ENCODE results near the gene SYTL1. TPM values are rescaled to one million over a fixed set of nuclear protein-coding genes. Genes with fewer than 3 reads are reported as not detected.

The SYTL1 gene
- total and polyA plus RNA-seq, 9 of the 15 experiments (the other 6 are each of a cell fraction or from before 2014, with no cell fraction given) = 0.04 to 9.3 (median 1.7) TPM

- TF ChIP-seq, protein P1, sequence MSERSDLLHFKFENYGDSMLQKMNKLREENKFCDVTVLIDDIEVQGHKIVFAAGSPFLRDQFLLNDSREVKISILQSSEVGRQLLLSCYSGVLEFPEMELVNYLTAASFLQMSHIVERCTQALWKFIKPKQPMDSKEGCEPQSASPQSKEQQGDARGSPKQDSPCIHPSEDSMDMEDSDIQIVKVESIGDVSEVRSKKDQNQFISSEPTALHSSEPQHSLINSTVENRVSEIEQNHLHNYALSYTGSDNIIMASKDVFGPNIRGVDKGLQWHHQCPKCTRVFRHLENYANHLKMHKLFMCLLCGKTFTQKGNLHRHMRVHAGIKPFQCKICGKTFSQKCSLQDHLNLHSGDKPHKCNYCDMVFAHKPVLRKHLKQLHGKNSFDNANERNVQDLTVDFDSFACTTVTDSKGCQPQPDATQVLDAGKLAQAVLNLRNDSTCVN (CRISPR knock-in tag; IDR thresholded peaks at IDR 0.05) = no peak
- TF ChIP-seq BRF2 (IDR thresholded peaks at IDR 0.05; ENCODE audit: borderline replicate concordance, insufficient read depth, insufficient read length) (no peak), ARNT (IDR thresholded peaks at IDR 0.05) (no peak), HIVEP1 (CRISPR knock-in tag; IDR thresholded peaks at IDR 0.05) (no peak), SMAD3 (CRISPR knock-in tag; conservative IDR thresholded peaks at IDR 0.05) (no peak), NR2C1 (IDR thresholded peaks at IDR 0.05) (no peak), NR2C1 (tag; IDR thresholded peaks at IDR 0.05) (no peak), FOSL1 (tag; conservative IDR thresholded peaks at IDR 0.05) (no peak), RCOR1 (IDR thresholded peaks at IDR 0.05; ENCODE audit: borderline replicate concordance in 1 of 2, low read depth in 2 of 2, low read length in 2 of 2) (no peak; a peak in 1 of 4 replicates), EZH2 (IDR thresholded peaks at IDR 0.05; ENCODE audit: borderline replicate concordance, low read depth, low read length) (no peak), ARID4B (CRISPR knock-in tag; IDR thresholded peaks at IDR 0.05) (peak; percentile 80), LCOR (CRISPR knock-in tag; IDR thresholded peaks at IDR 0.05) (no peak), ETV5 (CRISPR knock-in tag; IDR thresholded peaks at IDR 0.05; ENCODE audit: low read depth) (no peak), NR4A1 (CRISPR knock-in tag; IDR thresholded peaks at IDR 0.05) (no peak), NR4A1 (tag; IDR thresholded peaks at IDR 0.05) (no peak), PREB (CRISPR knock-in tag; IDR thresholded peaks at IDR 0.05) (no peak), RBFOX2 (IDR thresholded peaks at IDR 0.05; ENCODE audit: low read depth, low read length) (no peak), RAD21 (CRISPR knock-in tag; conservative IDR thresholded peaks at IDR 0.05 in 1 of 2, IDR thresholded peaks at IDR 0.05 in 1 of 2) (peak; percentile 93 to 98), SRSF9 (IDR thresholded peaks at IDR 0.05; ENCODE audit: borderline replicate concordance, low read depth, low read length) (no peak), SIN3A (IDR thresholded peaks at IDR 0.05; ENCODE audit: borderline replicate concordance in 2 of 2, control insufficient read depth in 1 of 2, low read depth in 2 of 2, low read length in 2 of 2) (no peak), HNRNPUL1 (IDR thresholded peaks at IDR 0.05; ENCODE audit: low read length) (no peak)
Measured at GRCh38 chr1:27300341-27301051, 41.3 kb upstream of the SYTL1 start (continued).

Data from K562 (cell line).